Measurements from ENCODE around the gene SPEN.

The SPEN gene

GRCh38 chr1:15953791-15954241 is 106.3 kb downstream of the SPEN start:
- Histone ChIP-seq H3K36me3 (ENCODE audit: insufficient read depth, low read length) (no peaks in the 10 kb centered on the region), H3K4me1 (ENCODE audit: insufficient read depth, low read length) (peaks cover 66% of the 10 kb centered on the region), H3K9ac (ENCODE audit: low read depth, low read length) (no peak overlapping the region), H3K9me3 (ENCODE audit: control insufficient read depth, insufficient read depth, low read length) (no peaks in the 10 kb centered on the region)

- H3K4me1 ChIP-seq (ENCODE audit: insufficient read depth, low read length): peaks cover 61% of the 10 kb centered on the region
- H3K36me3 ChIP-seq (ENCODE audit: insufficient read depth, low read length): no peaks in the 10 kb centered on the region
- no peak overlapping the region for H3K9ac ChIP-seq (ENCODE audit: low read depth, low read length)
- H3K9me3 ChIP-seq (ENCODE audit: control insufficient read depth, insufficient read depth, low read length): no peaks in the 10 kb centered on the region
These were observed 106.8 kb downstream of the SPEN start for GRCh38 chr1:15954316-15954715.

GRCh38 chr1:15955552-15955951 is 108.0 kb downstream of the SPEN start:
- H3K36me3 ChIP-seq (ENCODE audit: insufficient read depth, low read length): no peaks in the 10 kb centered on the region
- no peak overlapping the region for H3K9ac ChIP-seq (ENCODE audit: low read depth, low read length)
- H3K4me1 ChIP-seq (ENCODE audit: insufficient read depth, low read length): peaks cover 48% of the 10 kb centered on the region
- no peaks in the 10 kb centered on the region for H3K9me3 ChIP-seq (ENCODE audit: control insufficient read depth, insufficient read depth, low read length)

- Histone ChIP-seq H3K36me3 (ENCODE audit: insufficient read depth, low read length) (no peaks in the 10 kb centered on the region), H3K4me1 (ENCODE audit: insufficient read depth, low read length) (peaks cover 44% of the 10 kb centered on the region), H3K9me3 (ENCODE audit: control insufficient read depth, insufficient read depth, low read length) (no peaks in the 10 kb centered on the region), H3K9ac (ENCODE audit: low read depth, low read length) (no peak overlapping the region)
These were observed 108.6 kb downstream of the SPEN start for GRCh38 chr1:15956150-15956549.

- H3K9ac ChIP-seq (ENCODE audit: low read depth, low read length): no peak overlapping the region
- peaks cover 39% of the 10 kb centered on the region for H3K4me1 ChIP-seq (ENCODE audit: insufficient read depth, low read length)
- H3K9me3 ChIP-seq (ENCODE audit: control insufficient read depth, insufficient read depth, low read length): no peaks in the 10 kb centered on the region
- no peaks in the 10 kb centered on the region for H3K36me3 ChIP-seq (ENCODE audit: insufficient read depth, low read length)
These were observed 110.0 kb downstream of the SPEN start for GRCh38 chr1:15957221-15958095.

GRCh38 chr1:15958111-15958510 is 110.6 kb downstream of the SPEN start:
- H3K9me3 ChIP-seq (ENCODE audit: control insufficient read depth, insufficient read depth, low read length): no peaks in the 10 kb centered on the region
- no peaks in the 10 kb centered on the region for H3K36me3 ChIP-seq (ENCODE audit: insufficient read depth, low read length)
- H3K4me1 ChIP-seq (ENCODE audit: insufficient read depth, low read length): peaks cover 32% of the 10 kb centered on the region
- no peak overlapping the region for H3K9ac ChIP-seq (ENCODE audit: low read depth, low read length)

- H3K9ac ChIP-seq (ENCODE audit: low read depth, low read length): no peak overlapping the region
- no peaks in the 10 kb centered on the region for H3K36me3 ChIP-seq (ENCODE audit: insufficient read depth, low read length)
- H3K4me1 ChIP-seq (ENCODE audit: insufficient read depth, low read length): peaks cover 26% of the 10 kb centered on the region
- no peaks in the 10 kb centered on the region for H3K9me3 ChIP-seq (ENCODE audit: control insufficient read depth, insufficient read depth, low read length)
These were observed 111.3 kb downstream of the SPEN start for GRCh38 chr1:15958793-15959192.

- no peak overlapping the region for H3K9ac ChIP-seq (ENCODE audit: low read depth, low read length)
- H3K4me1 ChIP-seq (ENCODE audit: insufficient read depth, low read length): peaks cover 20% of the 10 kb centered on the region
- no peaks in the 10 kb centered on the region for H3K9me3 ChIP-seq (ENCODE audit: control insufficient read depth, insufficient read depth, low read length)
- H3K36me3 ChIP-seq (ENCODE audit: insufficient read depth, low read length): no peaks in the 10 kb centered on the region
These were observed 111.9 kb downstream of the SPEN start for GRCh38 chr1:15959424-15959823.

- Histone ChIP-seq H3K9me3 (ENCODE audit: control insufficient read depth, insufficient read depth, low read length) (no peaks in the 10 kb centered on the region), H3K36me3 (ENCODE audit: insufficient read depth, low read length) (no peaks in the 10 kb centered on the region), H3K4me1 (ENCODE audit: insufficient read depth, low read length) (peaks cover 19% of the 10 kb centered on the region), H3K9ac (ENCODE audit: low read depth, low read length) (no peak overlapping the region)
These were observed 112.4 kb downstream of the SPEN start for GRCh38 chr1:15959827-15960446.

GRCh38 chr1:15960808-15961207 is 113.3 kb downstream of the SPEN start:
- no peak overlapping the region for H3K9ac ChIP-seq (ENCODE audit: low read depth, low read length)
- H3K36me3 ChIP-seq (ENCODE audit: insufficient read depth, low read length): no peaks in the 10 kb centered on the region
- H3K9me3 ChIP-seq (ENCODE audit: control insufficient read depth, insufficient read depth, low read length): no peaks in the 10 kb centered on the region
- H3K4me1 ChIP-seq (ENCODE audit: insufficient read depth, low read length): peaks cover 19% of the 10 kb centered on the region

- Histone ChIP-seq H3K4me1 (ENCODE audit: insufficient read depth, low read length) (peaks cover 19% of the 10 kb centered on the region), H3K36me3 (ENCODE audit: insufficient read depth, low read length) (no peaks in the 10 kb centered on the region), H3K9me3 (ENCODE audit: control insufficient read depth, insufficient read depth, low read length) (no peaks in the 10 kb centered on the region), H3K9ac (ENCODE audit: low read depth, low read length) (no peak overlapping the region)
These were observed 114.0 kb downstream of the SPEN start for GRCh38 chr1:15961492-15961891.

GRCh38 chr1:15962176-15962575 is 114.7 kb downstream of the SPEN start:
- H3K36me3 ChIP-seq (ENCODE audit: insufficient read depth, low read length): no peaks in the 10 kb centered on the region
- H3K9ac ChIP-seq (ENCODE audit: low read depth, low read length): no peak overlapping the region
- H3K9me3 ChIP-seq (ENCODE audit: control insufficient read depth, insufficient read depth, low read length): no peaks in the 10 kb centered on the region
- H3K4me1 ChIP-seq (ENCODE audit: insufficient read depth, low read length): peaks cover 19% of the 10 kb centered on the region

- H3K9me3 ChIP-seq (ENCODE audit: control insufficient read depth, insufficient read depth, low read length): no peaks in the 10 kb centered on the region
- no peaks in the 10 kb centered on the region for H3K36me3 ChIP-seq (ENCODE audit: insufficient read depth, low read length)
- no peak overlapping the region for H3K9ac ChIP-seq (ENCODE audit: low read depth, low read length)
- H3K4me1 ChIP-seq (ENCODE audit: insufficient read depth, low read length): peaks cover 15% of the 10 kb centered on the region
These were observed 115.3 kb downstream of the SPEN start for GRCh38 chr1:15962671-15963362.

GRCh38 chr1:15963363-15963967 is 116.0 kb downstream of the SPEN start:
- Histone ChIP-seq H3K9me3 (ENCODE audit: control insufficient read depth, insufficient read depth, low read length) (no peaks in the 10 kb centered on the region), H3K4me1 (ENCODE audit: insufficient read depth, low read length) (peaks cover 10% of the 10 kb centered on the region), H3K36me3 (ENCODE audit: insufficient read depth, low read length) (peaks cover 1% of the 10 kb centered on the region; the same call in 1 of the 2 replicates), H3K9ac (ENCODE audit: low read depth, low read length) (no peak overlapping the region)
